Fibroblast of lung (primary cell): ENCODE measurements around the gene ANAPC2.

ENCODE experiments used
- EZH2 ChIP-seq: IDR thresholded peaks from 2 replicates; pipeline ENCODE4 v1.5.1; 2012; ENCODE audit warnings: low read length, control low read depth, mild to moderate bottlenecking; ENCODE audit errors: missing control alignments
- TF ChIP-seq, protein P1 (sequence below), 2 donors: IDR thresholded peaks in 1 of 2; conservative IDR thresholded peaks in 1 of 2; 1 replicate in 1 of 2; 2 replicates in 1 of 2; pipeline ENCODE4 v1.5.1; 2011 to 2012; ENCODE audit warnings: low read length in 2 of 2, control low read depth in 1 of 2, inconsistent platforms in 1 of 2, low read depth in 1 of 2, mild to moderate bottlenecking in 1 of 2

DNA sequence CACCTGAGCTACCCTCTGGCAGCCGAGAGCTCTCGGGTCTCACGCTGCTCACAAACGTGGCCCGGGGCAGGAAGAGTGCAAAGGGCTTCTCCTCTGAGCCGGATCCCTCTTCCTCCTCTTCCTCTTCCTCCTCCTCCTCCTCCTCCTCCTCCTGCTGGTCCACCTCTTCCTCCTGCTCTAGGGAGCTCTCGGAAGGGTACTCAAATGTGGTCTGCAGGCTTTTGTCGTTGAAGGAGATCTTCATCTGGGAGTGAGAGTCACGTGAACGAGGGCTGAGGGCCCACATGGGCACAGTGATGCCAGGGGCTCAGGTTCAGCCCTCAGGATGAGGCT is 4.1 kb upstream of the ANAPC2 start:
- TF ChIP-seq, protein P1, sequence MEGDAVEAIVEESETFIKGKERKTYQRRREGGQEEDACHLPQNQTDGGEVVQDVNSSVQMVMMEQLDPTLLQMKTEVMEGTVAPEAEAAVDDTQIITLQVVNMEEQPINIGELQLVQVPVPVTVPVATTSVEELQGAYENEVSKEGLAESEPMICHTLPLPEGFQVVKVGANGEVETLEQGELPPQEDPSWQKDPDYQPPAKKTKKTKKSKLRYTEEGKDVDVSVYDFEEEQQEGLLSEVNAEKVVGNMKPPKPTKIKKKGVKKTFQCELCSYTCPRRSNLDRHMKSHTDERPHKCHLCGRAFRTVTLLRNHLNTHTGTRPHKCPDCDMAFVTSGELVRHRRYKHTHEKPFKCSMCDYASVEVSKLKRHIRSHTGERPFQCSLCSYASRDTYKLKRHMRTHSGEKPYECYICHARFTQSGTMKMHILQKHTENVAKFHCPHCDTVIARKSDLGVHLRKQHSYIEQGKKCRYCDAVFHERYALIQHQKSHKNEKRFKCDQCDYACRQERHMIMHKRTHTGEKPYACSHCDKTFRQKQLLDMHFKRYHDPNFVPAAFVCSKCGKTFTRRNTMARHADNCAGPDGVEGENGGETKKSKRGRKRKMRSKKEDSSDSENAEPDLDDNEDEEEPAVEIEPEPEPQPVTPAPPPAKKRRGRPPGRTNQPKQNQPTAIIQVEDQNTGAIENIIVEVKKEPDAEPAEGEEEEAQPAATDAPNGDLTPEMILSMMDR (conservative IDR thresholded peaks at IDR 0.05 in 1 of 2, IDR thresholded peaks at IDR 0.05 in 1 of 2; ENCODE audit: low read depth in 1 of 2, low read length in 2 of 2), result no peak
- TF ChIP-seq EZH2, result no peak
